NAMALWA (cell line): ENCODE results near the gene TSPAN13.

Source experiments
- DNase-seq: peaks from one replicate; pipeline ENCODE4 v3.0.0-alpha.2; 2015; ENCODE audit warnings: low spot score

The TSPAN13 gene

GRCh38 chr7:16774986-16775385, 21.4 kb downstream of the TSPAN13 start:
- DNase-seq = no peak

DNA sequence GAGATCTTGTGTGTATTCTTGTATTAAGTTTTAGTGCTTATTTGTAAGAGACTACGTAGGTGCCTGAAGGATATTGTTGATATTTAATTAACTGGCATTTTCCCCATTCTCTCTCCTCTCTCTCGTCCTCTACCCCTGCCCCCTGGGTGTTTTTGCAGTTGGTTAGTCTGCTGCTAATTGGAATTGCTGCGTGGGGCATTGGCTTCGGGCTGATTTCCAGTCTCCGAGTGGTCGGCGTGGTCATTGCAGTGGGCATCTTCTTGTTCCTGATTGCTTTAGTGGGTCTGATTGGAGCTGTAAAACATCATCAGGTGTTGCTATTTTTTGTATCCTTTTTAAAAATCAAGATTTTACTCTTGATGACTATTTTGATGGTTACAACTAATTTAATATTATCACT, 22.5 kb downstream of the TSPAN13 start:
- no peak for DNase-seq

DNA sequence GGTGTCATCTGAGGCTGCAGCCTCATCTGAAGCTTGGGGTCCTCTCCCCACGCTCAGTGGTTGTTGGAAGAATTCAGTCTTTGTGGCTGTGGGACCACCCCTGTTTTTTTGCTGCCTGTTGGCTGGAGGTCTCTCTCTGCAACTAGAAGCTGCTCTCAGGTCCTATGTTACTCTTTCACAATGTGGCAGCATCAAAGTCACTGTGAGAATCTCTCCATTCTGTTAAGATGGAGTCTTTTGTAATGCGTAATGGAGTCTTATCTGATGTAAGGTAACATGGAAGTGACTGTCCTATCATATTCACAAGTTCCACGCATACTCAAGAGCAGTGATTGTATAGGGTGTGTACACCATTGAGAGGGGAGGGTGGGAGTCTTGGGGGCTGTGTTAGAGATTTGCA, 24.9 kb downstream of the TSPAN13 start:
- DNase-seq = no peak

DNA sequence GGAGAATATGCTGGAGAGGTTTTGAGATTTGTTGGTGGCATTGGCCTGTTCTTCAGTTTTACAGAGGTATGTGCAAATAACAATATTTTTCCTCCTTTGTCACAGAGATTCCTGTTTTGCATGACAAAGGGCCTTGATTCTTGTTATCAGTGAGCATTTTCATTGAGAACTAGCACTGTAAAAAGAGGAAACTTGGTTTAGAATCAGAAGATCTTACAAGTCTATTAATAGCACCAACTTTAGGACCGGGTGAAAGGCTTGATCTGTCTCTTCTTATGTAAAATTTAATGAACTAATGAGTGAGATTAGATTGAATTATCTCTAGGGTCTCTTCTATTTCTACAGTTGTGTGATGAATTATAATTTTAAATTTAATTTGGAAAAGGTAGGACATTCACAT, 25.5 kb downstream of the TSPAN13 start:
- no peak for DNase-seq

DNA sequence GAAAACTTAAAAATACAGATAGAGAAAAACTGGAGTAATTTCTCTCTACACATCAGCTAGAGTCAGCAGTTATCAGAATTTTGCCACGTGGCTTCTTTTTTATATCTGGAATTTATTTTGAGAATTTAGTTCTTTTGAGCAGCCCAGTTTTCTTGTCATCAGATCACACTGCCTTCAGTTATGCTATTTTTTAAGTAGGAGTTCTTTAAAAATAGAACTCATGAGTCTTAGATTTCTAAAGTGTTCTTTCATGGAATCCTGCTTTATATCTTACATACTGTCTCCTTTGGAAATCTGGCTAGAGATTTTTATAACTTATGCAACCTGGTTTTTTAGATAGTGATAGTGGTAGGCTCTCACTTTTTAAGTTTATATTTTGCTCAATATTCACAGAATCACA, 27.0 kb downstream of the TSPAN13 start:
- no peak for DNase-seq

DNA sequence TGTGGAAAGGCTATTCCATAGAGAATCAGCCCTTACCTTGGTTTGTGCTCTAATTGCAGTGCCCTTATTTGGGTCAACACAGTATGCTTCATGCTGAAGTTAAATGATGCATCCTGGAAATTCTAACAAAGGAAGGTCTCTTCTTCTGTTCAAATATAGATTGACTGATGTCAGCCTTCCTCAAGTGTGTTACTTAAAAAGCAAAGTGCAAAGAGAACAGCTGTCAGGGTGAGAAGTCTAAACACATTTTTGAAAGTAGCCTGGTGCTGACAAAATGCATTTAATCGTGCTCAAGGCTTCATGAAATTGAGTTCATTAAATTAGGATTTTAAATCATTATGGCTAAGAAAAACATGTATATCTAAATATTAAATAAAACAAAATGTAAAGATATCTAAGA, 31.8 kb downstream of the TSPAN13 start:
- DNase-seq = no peak

GRCh38 chr7:16785846-16786245, 32.3 kb downstream of the TSPAN13 start:
- DNase-seq = no peak

GRCh38 chr7:16786257-16786656, 32.7 kb downstream of the TSPAN13 start:
- no peak for DNase-seq

- no peak for DNase-seq
These were observed 33.6 kb downstream of the TSPAN13 start for GRCh38 chr7:16787127-16787526.

DNA sequence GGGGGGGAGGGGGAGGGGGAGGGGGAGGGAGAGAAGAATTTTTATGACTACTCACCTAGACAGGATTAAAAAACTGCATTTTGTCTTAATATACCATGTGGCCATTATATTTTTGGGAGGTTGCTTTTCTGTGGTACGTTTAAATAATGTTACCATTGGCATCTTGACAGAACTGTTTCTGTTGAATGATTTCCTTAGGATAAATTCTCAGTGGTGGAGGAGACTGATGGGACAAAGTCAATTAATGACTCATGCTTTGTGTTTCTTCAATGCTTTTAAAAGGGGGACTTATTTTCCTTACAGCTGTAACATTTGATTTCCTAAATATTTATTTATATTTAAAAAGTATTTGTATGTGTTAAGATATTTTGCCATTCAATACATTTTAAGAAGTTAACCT, 37.5 kb downstream of the TSPAN13 start:
- DNase-seq = no peak

GRCh38 chr7:16791905-16792698, 38.5 kb downstream of the TSPAN13 start:
- no peak for DNase-seq

GRCh38 chr7:16794986-16795385, 41.4 kb downstream of the TSPAN13 start:
- DNase-seq = no peak

GRCh38 chr7:16795624-16796023, 42.1 kb downstream of the TSPAN13 start:
- DNase-seq = no peak

- DNase-seq = peak; percentile 62
These were observed 47.6 kb downstream of the TSPAN13 start for GRCh38 chr7:16801111-16801542.

- no peak for DNase-seq
These were observed 48.0 kb downstream of the TSPAN13 start for GRCh38 chr7:16801579-16801978.

- no peak for DNase-seq
These were observed 49.6 kb downstream of the TSPAN13 start for GRCh38 chr7:16803125-16803524.

DNA sequence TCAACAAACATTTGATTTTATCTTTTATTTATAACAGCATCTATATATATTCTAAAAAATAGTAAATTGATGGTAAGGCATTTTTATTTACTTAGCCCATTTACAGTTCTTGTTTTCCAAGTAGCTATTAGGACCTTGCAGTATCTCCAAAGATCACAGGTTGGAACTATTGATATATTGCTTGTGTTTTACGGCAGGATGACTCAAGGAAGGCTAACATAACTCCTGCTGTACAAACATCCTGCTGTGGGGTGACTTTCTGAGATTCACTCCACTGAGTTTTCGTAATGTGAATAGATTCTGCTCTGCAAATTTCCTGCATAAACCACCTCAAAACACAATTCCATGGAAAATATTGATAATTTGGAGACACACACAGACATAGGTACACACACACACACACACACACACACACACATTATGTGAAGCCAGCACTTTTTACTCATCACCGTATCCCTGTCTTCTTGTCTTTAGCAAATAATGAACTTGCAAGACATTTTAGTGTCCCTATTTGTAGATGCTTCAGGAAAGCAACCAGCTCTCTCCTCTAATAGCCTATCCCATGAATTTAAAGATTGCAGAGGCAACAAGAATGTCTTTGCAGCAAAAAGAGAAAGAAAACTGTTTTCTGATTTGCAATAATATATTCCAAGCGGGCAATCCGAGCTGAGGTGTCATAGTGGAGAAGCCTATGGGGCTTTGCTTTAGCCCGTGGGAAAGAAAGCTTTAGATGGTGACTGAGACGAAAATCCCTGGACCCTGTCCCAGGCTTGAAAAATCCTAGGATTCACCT, 50.5 kb downstream of the TSPAN13 start:
- no peak for DNase-seq

DNA sequence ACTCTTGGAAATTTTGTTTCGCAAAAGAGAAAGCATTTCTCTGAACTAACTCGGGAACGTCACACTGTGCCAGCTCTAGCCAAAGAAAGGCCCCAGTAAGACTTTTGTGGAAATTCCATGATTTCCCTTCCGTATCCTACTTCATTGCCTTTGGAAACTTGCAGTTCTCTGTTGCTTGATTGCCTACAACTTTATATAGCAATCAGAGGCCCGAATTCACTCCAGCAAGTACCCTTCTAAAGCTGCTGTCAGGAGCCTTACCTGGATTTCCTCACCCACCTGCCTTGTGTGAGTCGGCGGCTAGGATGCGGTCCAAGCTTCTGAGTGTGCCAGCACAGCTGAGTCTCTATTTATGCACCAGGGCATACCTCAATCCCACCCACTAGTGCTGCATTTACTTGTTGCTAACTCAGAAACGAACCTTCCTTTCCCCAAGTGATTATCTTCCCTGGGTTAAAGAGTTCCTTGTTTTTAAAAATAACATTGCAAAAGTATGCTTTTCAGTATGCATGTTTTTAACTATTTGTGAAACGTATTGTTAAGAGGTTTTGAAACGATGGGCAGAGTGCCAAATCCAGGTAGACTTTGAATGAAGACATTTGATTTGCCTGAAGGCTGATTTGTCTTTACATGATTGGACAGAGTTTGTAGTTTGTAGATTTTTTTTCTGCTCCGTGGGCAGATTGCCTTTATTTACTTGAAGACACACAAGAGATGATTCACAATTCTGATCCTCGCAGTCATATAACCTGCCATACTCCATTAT, 51.3 kb downstream of the TSPAN13 start, which contains the start of gene AGR2:
Gene AGR2, minus strand, starts transcription at position 326 of the 766 bp plus-strand sequence. CDS start 3,203 bp downstream, outside the sequence.
- DNase-seq = no peak

GRCh38 chr7:16805441-16805840, 51.9 kb downstream of the TSPAN13 start:
- DNase-seq = no peak

DNA sequence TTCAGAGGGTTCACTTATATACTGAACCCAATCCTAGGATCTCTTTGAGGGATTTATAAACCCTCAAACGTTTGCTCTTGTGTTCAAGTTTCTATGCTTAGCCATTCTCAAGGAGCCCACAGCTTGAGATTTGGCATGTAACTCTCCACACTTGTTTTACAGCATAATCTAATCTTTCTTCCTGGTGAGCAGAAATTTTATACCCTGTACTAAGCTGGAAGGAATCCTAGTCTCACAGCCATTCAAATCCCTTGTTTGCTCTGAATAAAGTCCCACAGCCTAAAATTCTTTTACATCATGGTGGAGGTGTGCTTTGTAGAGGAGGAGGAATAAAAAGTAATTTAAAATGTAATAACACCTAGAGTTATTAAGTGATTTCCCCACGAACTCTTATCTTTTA, 56.6 kb downstream of the TSPAN13 start:
- DNase-seq = no peak

DNA sequence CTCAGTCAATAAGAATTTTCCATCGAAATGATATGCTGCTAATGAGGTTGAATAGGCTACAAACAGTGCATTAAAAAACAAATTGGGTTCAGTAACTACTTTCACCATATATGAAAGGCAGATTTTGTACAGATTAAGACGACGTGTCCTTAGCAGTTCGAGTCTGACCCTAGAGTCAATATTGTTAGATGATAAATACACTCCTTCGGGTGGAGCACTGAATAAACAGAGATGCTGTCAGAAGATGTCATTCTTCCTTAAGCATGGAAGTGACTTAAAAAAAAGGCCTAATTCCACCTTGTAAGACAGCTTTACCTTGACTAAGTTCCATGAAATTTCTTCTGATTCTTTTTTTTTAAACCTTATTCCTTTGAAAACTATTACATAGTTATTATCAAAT, 57.0 kb downstream of the TSPAN13 start:
- no peak for DNase-seq

DNA sequence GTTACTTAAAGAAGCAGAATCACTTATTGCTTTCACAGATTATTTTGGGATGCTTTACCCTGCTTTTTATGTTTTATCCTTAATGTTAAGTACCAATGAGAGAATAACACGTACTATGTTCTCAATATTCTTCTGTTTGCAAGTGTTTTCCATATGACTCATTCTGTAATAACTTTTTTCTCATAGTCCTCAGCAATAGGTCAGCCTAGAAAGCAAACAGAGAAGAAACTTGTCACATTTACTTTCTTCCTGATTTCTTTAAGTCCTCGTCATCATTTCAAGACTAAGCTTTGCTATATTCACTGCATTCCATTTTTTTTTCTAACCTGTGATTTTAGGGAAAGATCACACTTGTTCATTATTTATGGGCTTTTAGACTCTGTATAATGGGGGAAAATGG, 58.0 kb downstream of the TSPAN13 start:
- no peak for DNase-seq
